Psoas muscle (tissue), 8 donors: ENCODE measurements around the gene LPCAT1. TPM values are rescaled to one million over a fixed set of nuclear protein-coding genes. Genes with fewer than 3 reads are reported as not detected.

Experiments used
- ATAC-seq, 4 donors: fragments of 200-7000 bp; cut with Tn5 transposase; one replicate each; pipeline ENCODE4 v1.9.1; 2020; ENCODE audit warnings: moderate library complexity in 3 of 4, mild to moderate bottlenecking in 2 of 4
- DNase-seq, 2 donors: peaks; one replicate each; pipeline ENCODE4 v3.0.0-alpha.2; 2020
- H3K27ac ChIP-seq: fragments of 200-600 bp; one replicate; pipeline ENCODE4 v1.8.0; 2022
- H3K27me3 ChIP-seq, 3 donors: fragments of 200-600 bp in 1 of 3; one replicate each; pipeline versions ENCODE4 v1.6.1 to v1.8.0; 2013 to 2022; ENCODE audit warnings: low read length in 2 of 3, mild to moderate bottlenecking in 2 of 3, moderate library complexity in 1 of 3; ENCODE audit not compliant: insufficient read depth in 3 of 3
- H3K36me3 ChIP-seq, 2 donors: fragments of 200-600 bp in 1 of 2; one replicate each; pipeline versions ENCODE4 v1.6.1 to v1.8.0; 2013 to 2022; ENCODE audit warnings: low read depth in 1 of 2, mild to moderate bottlenecking in 1 of 2, moderate library complexity in 1 of 2; ENCODE audit not compliant: insufficient read depth in 1 of 2
- H3K4me1 ChIP-seq: fragments of 200-600 bp; one replicate; pipeline ENCODE4 v1.8.0; 2022
- H3K4me3 ChIP-seq: fragments of 200-600 bp; one replicate; pipeline ENCODE4 v1.8.0; 2022; ENCODE audit warnings: mild to moderate bottlenecking
- H3K9me3 ChIP-seq: fragments of 200-600 bp; one replicate; pipeline ENCODE4 v1.8.0; 2022
- WGBS, 3 donors: extraction: QIAGEN DNeasy Blood & Tissue Kit; methylation state at CpG; one replicate each; pipeline versions ENCODE4 v1.1.6 to v1.1.7; 2013; 5-methylcytosine and 5-hydroxymethylcytosine counted together
- intact Hi-C, 2 donors: fragments of 100-400 bp; cut with DNase I; formaldehyde crosslinking; loops; one replicate each; pipeline versions ENCODE4 v1.11.0 to v1.14.2; 2022
- polyA plus RNA-seq, 3 donors: library from polyadenylated mRNA; stranded (reverse); fragments of 200-250 nt; gene quantifications; one replicate each; pipeline ENCODE4 v1.2.3, GENCODE V29; 2013
- total RNA-seq, 4 donors: library from RNA; stranded (reverse); fragmentation: NEBNext Ultra II Directional in 2 of 4; extraction: Animal tissue kit (Norgen Biotek cat#: 25700) in 2 of 4; gene quantifications; one replicate each; pipeline versions ENCODE4 v1.2.1 to v1.2.4, GENCODE V29; 2021 to 2023
- TF ChIP-seq, protein P1 (sequence below): fragments of 200-600 bp; IDR thresholded peaks from one replicate; pipeline ENCODE4 v1.8.0; 2022; ENCODE audit warnings: antibody characterized with exemption
- donor health status: healthy with polysubstance abuse.
- donor health status: DM: no; HTN: no; CAD: no; lungs with moderate emphysema.
- donor health status: Bipolar disorder and iron deficiency.
- donor health status: healthy.
- donor health status: DM: yes; HTN: yes; CAD: no.
- donor health status: DM: no; HTN: no; CAD: no.
- donor health status: DM: no; HTN: no; CAD: no.
- donor health status: DM: yes; HTN: yes; CAD: no.

LPCAT1 gene
- total and polyA plus RNA-seq, 7 donors = 2.4 to 6.2 (median 4.7) TPM

GRCh38 chr5:1481266-1481958, 42.3 kb downstream of the LPCAT1 start:
- Histone ChIP-seq H3K4me1 (no peaks in the 10 kb centered on the region), H3K4me3 (no peak overlapping the region), H3K36me3 (peaks cover 0 to 5% of the 10 kb centered on the region in 2 donors), H3K27ac (no peak overlapping the region), H3K27me3 (no peaks in the 10 kb centered on the region), H3K9me3 (no peaks in the 10 kb centered on the region)
- DNase-seq = peak in 1 of 2 donors; percentile 16
- intact Hi-C loops = loop anchor here in 1 of 2 donors (10.0 kb wide), 1 partner anchor 123 kb away; no protein-coding TSS in a partner anchor
- ATAC-seq = no peak
- TF ChIP-seq, protein P1, sequence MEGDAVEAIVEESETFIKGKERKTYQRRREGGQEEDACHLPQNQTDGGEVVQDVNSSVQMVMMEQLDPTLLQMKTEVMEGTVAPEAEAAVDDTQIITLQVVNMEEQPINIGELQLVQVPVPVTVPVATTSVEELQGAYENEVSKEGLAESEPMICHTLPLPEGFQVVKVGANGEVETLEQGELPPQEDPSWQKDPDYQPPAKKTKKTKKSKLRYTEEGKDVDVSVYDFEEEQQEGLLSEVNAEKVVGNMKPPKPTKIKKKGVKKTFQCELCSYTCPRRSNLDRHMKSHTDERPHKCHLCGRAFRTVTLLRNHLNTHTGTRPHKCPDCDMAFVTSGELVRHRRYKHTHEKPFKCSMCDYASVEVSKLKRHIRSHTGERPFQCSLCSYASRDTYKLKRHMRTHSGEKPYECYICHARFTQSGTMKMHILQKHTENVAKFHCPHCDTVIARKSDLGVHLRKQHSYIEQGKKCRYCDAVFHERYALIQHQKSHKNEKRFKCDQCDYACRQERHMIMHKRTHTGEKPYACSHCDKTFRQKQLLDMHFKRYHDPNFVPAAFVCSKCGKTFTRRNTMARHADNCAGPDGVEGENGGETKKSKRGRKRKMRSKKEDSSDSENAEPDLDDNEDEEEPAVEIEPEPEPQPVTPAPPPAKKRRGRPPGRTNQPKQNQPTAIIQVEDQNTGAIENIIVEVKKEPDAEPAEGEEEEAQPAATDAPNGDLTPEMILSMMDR = no peak
- WGBS, 3 donors = 87 to 92% (median 89%) methylated on average over 26 of the region's 26 CpGs

DNA sequence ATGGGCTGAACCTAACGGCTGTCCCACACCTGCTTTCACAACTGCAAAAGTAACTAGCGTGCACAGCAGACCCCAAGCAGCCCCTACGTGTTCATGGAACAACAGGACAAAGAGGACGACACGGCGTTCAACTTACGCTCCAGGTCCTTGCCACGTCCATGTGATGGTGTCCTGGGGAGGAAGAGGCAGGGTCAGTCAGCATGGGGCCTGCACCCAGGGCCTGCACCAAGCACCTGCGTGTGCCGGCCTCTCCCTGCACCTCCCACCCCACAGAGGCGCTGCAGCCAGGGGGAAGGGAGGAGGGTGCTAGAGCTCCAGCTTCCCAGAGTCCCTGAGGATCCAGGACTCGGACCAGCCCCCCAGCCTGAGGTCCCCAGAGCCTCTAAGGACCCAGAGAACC, 43.0 kb downstream of the LPCAT1 start:
- DNase-seq (peak in 1 of 2 donors; percentile 5), ATAC-seq (peak in 1 of 4 donors; percentile 28)
- Histone ChIP-seq H3K9me3 (no peaks in the 10 kb centered on the region), H3K27me3 (no peaks in the 10 kb centered on the region), H3K4me1 (no peaks in the 10 kb centered on the region), H3K36me3 (peaks cover 0 to 5% of the 10 kb centered on the region in 2 donors), H3K4me3 (no peak overlapping the region), H3K27ac (no peak overlapping the region)
- TF ChIP-seq, protein P1 = no peak
- WGBS, 3 donors = 81 to 83% (median 82%) methylated on average over 11 to 12 of the region's 12 CpGs
- intact Hi-C loops = loop anchor here in 1 of 2 donors (10.0 kb wide), 1 partner anchor 124 kb away; no protein-coding TSS in a partner anchor

DNA sequence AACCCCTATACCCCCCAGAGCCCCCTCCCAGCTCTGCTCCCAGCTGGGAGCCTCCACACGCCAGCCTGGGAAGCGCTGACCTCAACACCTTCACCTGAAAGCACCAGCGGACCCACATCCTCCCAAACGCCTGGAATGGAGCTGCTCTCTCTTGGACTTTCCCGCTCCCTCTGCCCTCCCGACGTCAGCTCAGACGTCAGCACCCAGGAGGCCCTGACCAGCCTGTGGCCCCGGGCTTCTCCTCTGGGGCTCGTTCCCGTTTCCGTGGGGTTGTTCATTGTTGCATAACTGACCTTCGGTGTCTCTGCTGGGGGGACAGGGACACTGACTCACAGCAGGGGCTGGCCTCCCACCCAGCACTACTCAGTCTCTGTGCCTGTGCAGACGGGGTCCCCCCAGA, 43.5 kb downstream of the LPCAT1 start:
- H3K27ac ChIP-seq = no peak overlapping the region
- no peaks in the 10 kb centered on the region for H3K9me3 ChIP-seq
- DNase-seq (peak; percentile 47 to 78), ATAC-seq (peak in 2 of 4 donors; percentile 29 to 35)
- intact Hi-C loops = loop anchor here in 1 of 2 donors (10.0 kb wide), 1 partner anchor 125 kb away; no protein-coding TSS in a partner anchor
- H3K4me1 ChIP-seq = no peaks in the 10 kb centered on the region
- WGBS, 3 donors = 57 to 59% (median 57%) methylated on average over 14 of the region's 14 CpGs
- no peak overlapping the region for H3K4me3 ChIP-seq
- TF ChIP-seq, protein P1 = no peak
- H3K27me3 ChIP-seq = no peaks in the 10 kb centered on the region
- H3K36me3 ChIP-seq = peaks cover 0 to 5% of the 10 kb centered on the region in 2 donors

DNA sequence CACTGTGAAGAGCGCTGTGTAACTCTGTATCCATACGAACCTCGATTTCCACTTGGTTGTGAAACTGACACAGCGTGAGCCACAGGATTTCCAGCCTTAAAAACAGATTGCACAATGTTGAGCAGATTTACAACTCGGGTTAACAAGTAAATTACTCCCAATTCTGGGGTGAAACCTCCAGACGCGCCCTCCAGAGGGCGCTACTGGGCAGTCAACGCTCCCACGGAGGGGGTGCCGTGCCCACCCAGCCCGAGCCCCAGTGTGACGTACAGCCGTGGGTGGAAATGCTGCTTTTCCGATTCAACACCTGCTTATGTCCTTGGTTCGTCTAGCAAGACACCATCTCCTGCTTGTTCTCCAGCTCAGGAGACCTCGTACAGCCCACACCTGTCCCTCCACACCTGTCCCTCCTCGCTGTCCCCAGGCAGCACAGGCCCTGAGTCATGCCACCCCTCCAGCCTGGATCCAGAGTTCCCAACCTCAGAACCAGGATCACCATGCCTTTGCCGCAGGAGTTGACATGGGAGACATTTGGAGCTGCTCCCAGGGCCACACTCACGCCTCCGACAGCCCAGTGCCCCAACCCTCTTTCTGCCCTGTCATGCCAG, 44.1 kb downstream of the LPCAT1 start:
- Histone ChIP-seq H3K36me3 (peaks cover 0 to 10% of the 10 kb centered on the region in 2 donors), H3K4me3 (no peak overlapping the region), H3K4me1 (no peaks in the 10 kb centered on the region), H3K27ac (no peak overlapping the region), H3K9me3 (no peaks in the 10 kb centered on the region), H3K27me3 (no peaks in the 10 kb centered on the region)
- peak in 2 of 4 donors; percentile 16 to 64 for ATAC-seq
- peak in 1 of 2 donors; percentile 44 for DNase-seq
- 37 to 42% (median 41%) methylated on average over 20 to 21 of the region's 21 CpGs for WGBS, 3 donors
- intact Hi-C loops = loop anchor here in 1 of 2 donors (10.0 kb wide), 1 partner anchor 125 kb away; no protein-coding TSS in a partner anchor
- TF ChIP-seq, protein P1 = peak; percentile 50
